Neural progenitor cell (in vitro differentiated cells): ENCODE data around the gene SERF1B. TPM values are rescaled to one million over a fixed set of nuclear protein-coding genes. Genes with fewer than 3 reads are reported as not detected.
"Not testable (repeated sequence)": the region's sequence is repeated elsewhere in the genome, so short reads cannot be mapped to it uniquely, and the experiment has no call there.

Source experiments
- DNase-seq: peaks from one replicate; pipeline ENCODE4 v3.0.0-alpha.2; 2016; ENCODE audit warnings: low spot score
- H2AFZ ChIP-seq: fragments of 200-600 bp; sonication (generic); replicated peaks from 2 replicates; pipeline ENCODE4 v1.6.1; 2016; ENCODE audit warnings: antibody characterized with exemption
- H3F3A ChIP-seq: fragments of 200-600 bp; sonication (generic); 2 replicates; pipeline ENCODE4 v1.6.1; 2016; ENCODE audit warnings: antibody characterized with exemption, low read depth
- H3K27ac ChIP-seq: fragments of 200-600 bp; sonication (generic); 2 replicates; pipeline ENCODE4 v1.5.1; 2016; ENCODE audit warnings: mild to moderate bottlenecking
- H3K27me3 ChIP-seq: fragments of 200-600 bp; sonication (generic); 2 replicates; pipeline ENCODE4 v1.6.1; 2016; ENCODE audit warnings: mild to moderate bottlenecking, moderate library complexity
- H3K36me3 ChIP-seq: fragments of 200-600 bp; sonication (generic); 2 replicates; pipeline ENCODE4 v1.5.1; 2016
- H3K4me1 ChIP-seq: fragments of 200-600 bp; sonication (generic); 2 replicates; pipeline ENCODE4 v1.6.1; 2016; ENCODE audit warnings: mixed run types
- H3K4me2 ChIP-seq: fragments of 200-600 bp; sonication (generic); 2 replicates; pipeline ENCODE4 v1.6.1; 2016
- H3K4me3 ChIP-seq: fragments of 200-600 bp; sonication (generic); 2 replicates; pipeline ENCODE4 v1.5.1; 2016
- H3K79me2 ChIP-seq: fragments of 200-600 bp; sonication (generic); 2 replicates; pipeline ENCODE4 v1.6.1; 2016; ENCODE audit warnings: low read depth
- H3K9ac ChIP-seq: fragments of 200-600 bp; sonication (generic); 2 replicates; pipeline ENCODE4 v1.6.1; 2016
- H3K9me3 ChIP-seq: fragments of 200-600 bp; sonication (generic); 2 replicates; pipeline ENCODE4 v1.5.1; 2016; ENCODE audit warnings: low read depth
- H4K20me1 ChIP-seq: fragments of 200-600 bp; sonication (generic); 2 replicates; pipeline ENCODE4 v1.6.1; 2016; ENCODE audit warnings: low read depth
- H3K27ac Mint-ChIP-seq: 3 replicates; pipeline ENCODE4 v1.8.0; 2021; ENCODE audit warnings: mixed read lengths
- H3K27me3 Mint-ChIP-seq: 2 replicates; pipeline ENCODE4 v1.8.0; 2022; ENCODE audit warnings: low read depth, mild to moderate bottlenecking, inconsistent platforms, moderate library complexity, mixed read lengths; ENCODE audit not compliant: insufficient read depth
- H3K36me3 Mint-ChIP-seq: 3 replicates; pipeline ENCODE4 v1.8.0; 2021; ENCODE audit warnings: mixed read lengths
- H3K4me1 Mint-ChIP-seq: 3 replicates; pipeline ENCODE4 v1.8.0; 2021; ENCODE audit warnings: mixed read lengths
- H3K4me3 Mint-ChIP-seq: 3 replicates; pipeline ENCODE4 v1.8.0; 2021; ENCODE audit warnings: mild to moderate bottlenecking, moderate library complexity, mixed read lengths
- H3K9me3 Mint-ChIP-seq: 3 replicates; pipeline ENCODE4 v1.8.0; 2020; ENCODE audit warnings: mixed read lengths
- total RNA-seq: library from RNA; depleted of rRNA; stranded (reverse); fragments of >200 nt; gene quantifications from 2 replicates; pipeline ENCODE4 v1.2.3, GENCODE V29; 2015; ENCODE audit warnings: low replicate concordance

Gene SERF1B
- total RNA-seq, result 42.4 and 48.6 TPM in 2 replicates

DNA sequence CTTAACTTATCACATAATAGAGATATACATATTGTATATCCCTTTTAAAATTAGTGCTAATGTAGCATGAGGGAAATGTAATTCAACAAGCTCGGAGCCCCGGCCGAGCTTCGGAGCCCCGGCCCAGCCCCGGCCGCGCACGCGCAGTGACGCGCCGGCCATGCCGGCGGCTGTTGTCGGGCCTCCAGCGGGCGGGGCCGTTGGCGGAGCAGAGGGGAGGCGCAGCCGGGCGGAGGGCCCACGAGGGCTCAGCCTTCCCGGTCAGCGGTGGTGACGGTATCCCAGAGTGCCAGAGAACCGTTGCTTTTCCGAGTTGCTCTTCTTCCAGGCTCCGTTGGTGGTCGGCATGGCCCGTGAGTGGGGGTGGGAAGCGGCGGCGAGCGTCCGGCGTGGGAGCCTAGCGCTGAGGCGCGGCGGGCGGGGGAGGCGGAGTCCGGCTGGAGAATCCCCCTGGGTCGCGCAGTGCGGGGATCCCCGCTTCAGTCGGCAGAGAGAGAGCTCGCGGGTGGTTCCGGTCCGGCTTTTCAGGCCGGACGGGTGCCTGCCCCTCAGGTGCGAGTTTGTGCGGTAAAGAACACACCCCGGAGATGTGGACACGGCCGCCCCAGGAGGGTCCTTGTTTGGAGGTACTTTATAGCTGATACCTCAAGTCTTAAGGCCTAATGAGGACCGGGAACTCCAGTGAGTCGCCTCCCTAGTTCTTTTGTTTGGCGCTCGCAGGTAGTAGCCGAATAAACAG is at the start of gene SERF1B:
TSS of gene SERF1B (plus strand) at position 146 of the 739 bp plus-strand sequence. CDS start at position 347, 201 bp downstream.
- H2AFZ ChIP-seq, DNase-seq, H3K27me3 ChIP-seq, H3K79me2 ChIP-seq, H3F3A ChIP-seq, H3K9ac ChIP-seq, H3K36me3 Mint-ChIP-seq, H3K9me3 ChIP-seq, H3K27ac ChIP-seq, H3K4me1 ChIP-seq, H3K4me3 ChIP-seq, H3K4me2 ChIP-seq, H3K4me3 Mint-ChIP-seq, H3K27ac Mint-ChIP-seq, H3K4me1 Mint-ChIP-seq, H3K9me3 Mint-ChIP-seq, H3K36me3 ChIP-seq, H3K27me3 Mint-ChIP-seq, H4K20me1 ChIP-seq: not testable (repeated sequence)

DNA sequence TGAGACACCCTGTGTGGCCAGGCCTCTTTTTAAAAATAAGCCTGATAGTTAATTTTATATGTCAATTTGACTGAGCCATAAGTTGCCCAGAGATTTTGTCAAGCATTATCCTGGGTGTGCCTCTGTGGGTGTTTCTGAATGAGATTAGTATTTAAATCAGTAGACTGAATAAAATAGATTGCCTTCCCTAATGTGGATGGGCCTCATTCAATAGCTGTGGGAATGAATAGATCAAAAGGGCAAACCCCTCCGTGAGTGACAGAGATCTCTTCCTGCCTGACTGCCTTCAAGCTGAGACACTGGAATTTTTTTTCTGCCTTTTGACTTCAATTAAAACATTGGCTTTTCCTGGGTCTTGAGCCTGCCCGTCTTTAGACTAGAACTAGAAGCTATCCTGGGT is 33.3 kb upstream of the SERF1B start:
- H3K27me3 Mint-ChIP-seq, H3K9ac ChIP-seq, H3K9me3 Mint-ChIP-seq, DNase-seq, H3K27ac Mint-ChIP-seq, H3K9me3 ChIP-seq, H3K4me1 Mint-ChIP-seq, H3K4me3 ChIP-seq, H3F3A ChIP-seq, H3K4me2 ChIP-seq, H3K36me3 ChIP-seq, H3K36me3 Mint-ChIP-seq, H3K4me1 ChIP-seq, H3K79me2 ChIP-seq, H3K27me3 ChIP-seq, H3K27ac ChIP-seq, H4K20me1 ChIP-seq, H3K4me3 Mint-ChIP-seq, H2AFZ ChIP-seq: not testable (repeated sequence)

DNA sequence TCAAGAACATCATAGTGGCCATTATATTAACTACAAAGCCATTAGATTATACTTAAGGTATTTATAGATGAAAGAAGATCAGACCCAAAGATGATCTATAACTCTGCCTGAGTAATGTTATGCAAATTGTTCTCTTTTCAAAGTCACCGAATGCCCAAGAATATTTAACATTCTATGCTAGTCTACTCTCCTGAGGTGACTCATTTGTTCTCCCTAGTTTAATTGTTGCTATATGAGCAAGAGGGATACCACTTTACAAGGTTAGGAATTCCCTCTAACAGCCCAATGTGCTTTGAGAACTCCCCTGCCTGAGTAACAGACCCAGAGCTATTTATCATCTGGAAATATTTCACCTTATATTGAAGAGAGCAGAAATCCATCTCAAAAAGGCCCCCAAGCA is 29.5 kb upstream of the SERF1B start:
- not testable (repeated sequence) for H3K27ac ChIP-seq, H3K4me1 ChIP-seq, H2AFZ ChIP-seq, H3K9me3 ChIP-seq, H3K9ac ChIP-seq, DNase-seq, H3K4me3 Mint-ChIP-seq, H3K4me3 ChIP-seq, H4K20me1 ChIP-seq, H3K9me3 Mint-ChIP-seq, H3K4me2 ChIP-seq, H3K4me1 Mint-ChIP-seq, H3K79me2 ChIP-seq, H3K27me3 ChIP-seq, H3K27ac Mint-ChIP-seq, H3K36me3 ChIP-seq, H3K36me3 Mint-ChIP-seq, H3F3A ChIP-seq, H3K27me3 Mint-ChIP-seq

DNA sequence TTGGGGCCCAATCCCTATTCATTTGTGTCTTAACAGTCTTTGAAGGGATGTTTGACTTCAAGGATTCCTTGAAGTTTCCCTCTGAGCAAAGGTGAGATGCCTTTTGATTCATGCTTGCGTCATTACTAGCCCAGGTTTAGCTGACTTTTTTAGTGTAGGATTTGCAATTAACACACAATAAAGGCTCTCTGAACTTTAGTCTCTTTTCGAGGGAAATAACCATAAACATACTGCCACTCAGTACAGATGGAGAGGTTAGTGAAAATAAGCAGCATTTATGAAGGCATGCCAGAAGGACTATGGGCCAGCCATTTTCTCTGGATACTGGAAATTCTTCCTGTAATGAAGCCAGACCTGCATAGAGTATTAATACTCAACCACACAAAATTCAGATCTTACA is 4.4 kb upstream of the SERF1B start:
- H3K4me1 Mint-ChIP-seq, H3K36me3 Mint-ChIP-seq, H3K9me3 Mint-ChIP-seq, H3K4me3 ChIP-seq, H3K4me3 Mint-ChIP-seq, H3K9me3 ChIP-seq, H3K79me2 ChIP-seq, H3K36me3 ChIP-seq, H3K27me3 ChIP-seq, H3K27me3 Mint-ChIP-seq, H3K4me1 ChIP-seq, H3K27ac Mint-ChIP-seq, H2AFZ ChIP-seq, DNase-seq, H3F3A ChIP-seq, H3K27ac ChIP-seq, H3K4me2 ChIP-seq, H4K20me1 ChIP-seq, H3K9ac ChIP-seq: not testable (repeated sequence)

DNA sequence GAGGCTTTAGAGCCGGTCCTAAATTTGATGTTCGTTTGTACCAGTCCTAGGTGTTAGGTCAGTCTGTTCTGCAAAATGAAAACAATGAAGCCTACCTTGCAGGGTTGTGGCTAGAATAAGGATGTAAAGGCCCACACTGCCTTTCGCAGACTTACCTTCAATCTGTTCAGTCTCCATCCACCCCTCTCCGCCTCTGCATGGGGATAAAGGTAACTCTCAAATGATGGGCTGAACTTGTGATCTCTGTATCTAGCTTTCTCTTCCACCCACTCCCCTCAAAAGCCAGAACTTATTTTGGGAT is 744 bp downstream of the SERF1B start:
- not testable (repeated sequence) for H3K9ac ChIP-seq, H3K9me3 Mint-ChIP-seq

DNA sequence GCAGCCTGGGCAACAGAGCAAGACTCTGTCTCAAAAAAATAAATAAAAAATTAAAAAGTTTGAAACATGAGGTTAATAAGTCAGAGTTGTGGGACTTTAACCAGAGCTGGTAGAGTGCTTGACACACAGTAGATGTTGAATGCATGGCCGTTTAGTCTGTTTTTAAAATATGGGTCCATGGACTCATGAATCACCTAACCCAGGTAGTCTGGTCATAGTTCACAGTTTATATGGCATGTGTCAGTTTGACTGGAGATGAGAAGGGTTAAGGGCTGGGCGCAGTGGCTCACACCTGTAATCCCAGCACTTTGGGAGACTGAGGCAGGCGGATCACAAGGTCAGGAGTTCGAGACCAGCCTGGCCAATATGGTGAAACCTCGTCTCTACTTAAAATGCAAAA is 6.2 kb downstream of the SERF1B start:
- DNase-seq, H3K9ac ChIP-seq, H3K27me3 Mint-ChIP-seq, H3K36me3 Mint-ChIP-seq, H3K9me3 ChIP-seq, H3K27ac Mint-ChIP-seq, H3K27ac ChIP-seq, H3K9me3 Mint-ChIP-seq, H3K4me3 ChIP-seq, H3K4me2 ChIP-seq, H3K27me3 ChIP-seq, H3K4me1 ChIP-seq, H3F3A ChIP-seq, H2AFZ ChIP-seq, H3K4me1 Mint-ChIP-seq, H4K20me1 ChIP-seq, H3K4me3 Mint-ChIP-seq, H3K79me2 ChIP-seq, H3K36me3 ChIP-seq: not testable (repeated sequence)

More for the DNA sequence above, 744 bp downstream of the SERF1B start:
- not testable (repeated sequence) for H3K27ac Mint-ChIP-seq, H3K4me1 ChIP-seq, H3K4me3 ChIP-seq, H3K4me1 Mint-ChIP-seq, H3K27me3 ChIP-seq, H4K20me1 ChIP-seq, H3K4me3 Mint-ChIP-seq, H2AFZ ChIP-seq, H3K9me3 ChIP-seq, H3K79me2 ChIP-seq, H3K36me3 ChIP-seq, H3K4me2 ChIP-seq, H3K27me3 Mint-ChIP-seq, H3F3A ChIP-seq, H3K27ac ChIP-seq, H3K36me3 Mint-ChIP-seq, DNase-seq

DNA sequence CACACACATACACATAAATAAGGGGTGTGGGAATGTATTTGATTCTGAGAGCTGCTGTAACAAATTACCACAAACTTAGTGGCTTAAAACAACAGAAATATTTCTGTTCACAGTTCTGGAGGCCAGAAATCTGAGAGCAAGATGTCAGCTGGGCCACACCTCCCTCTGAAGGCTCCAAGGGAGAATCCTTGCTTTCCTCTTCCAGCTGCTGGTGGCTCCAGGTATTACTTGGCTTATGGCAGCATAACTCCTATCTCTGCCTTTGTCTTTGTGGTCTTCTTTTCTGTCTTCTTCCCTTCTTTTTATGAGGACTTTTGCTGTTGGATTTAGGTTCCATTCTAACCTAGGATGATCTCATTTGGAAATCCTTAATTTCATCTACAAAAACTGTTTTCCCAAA is 16.4 kb downstream of the SERF1B start:
- H3K9me3 ChIP-seq, H3K36me3 ChIP-seq, DNase-seq, H2AFZ ChIP-seq, H3K9me3 Mint-ChIP-seq, H3K36me3 Mint-ChIP-seq, H3K4me3 Mint-ChIP-seq, H3K4me1 ChIP-seq, H3K4me1 Mint-ChIP-seq, H3K4me2 ChIP-seq, H3K27me3 Mint-ChIP-seq, H3K9ac ChIP-seq, H3F3A ChIP-seq, H3K27me3 ChIP-seq, H3K79me2 ChIP-seq, H3K27ac ChIP-seq, H3K27ac Mint-ChIP-seq, H3K4me3 ChIP-seq, H4K20me1 ChIP-seq: not testable (repeated sequence)

DNA sequence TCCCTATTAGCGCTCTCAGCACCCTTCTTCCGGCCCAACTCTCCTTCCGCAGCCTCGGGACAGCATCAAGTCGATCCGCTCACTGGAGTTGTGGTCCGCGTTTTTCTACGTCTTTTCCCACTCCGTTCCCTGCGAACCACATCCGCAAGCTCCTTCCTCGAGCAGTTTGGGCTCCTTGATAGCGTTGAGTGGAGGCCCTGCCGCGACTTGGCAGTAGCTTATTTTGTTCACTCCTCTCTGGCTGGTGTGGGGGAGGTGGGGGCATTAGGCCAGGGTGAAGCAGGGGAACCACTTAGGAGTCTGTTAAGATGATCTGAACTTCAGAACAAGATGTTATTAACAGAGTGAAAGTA is 24.7 kb downstream of the SERF1B start:
- not testable (repeated sequence) for H3K4me1 Mint-ChIP-seq, H3K36me3 Mint-ChIP-seq, H4K20me1 ChIP-seq, H3K4me3 ChIP-seq, H3K4me1 ChIP-seq, H3K9me3 Mint-ChIP-seq, H3K4me2 ChIP-seq, H3K27ac Mint-ChIP-seq, H3K9me3 ChIP-seq, H3K9ac ChIP-seq, H3K79me2 ChIP-seq, H2AFZ ChIP-seq, H3K4me3 Mint-ChIP-seq, DNase-seq, H3K27ac ChIP-seq, H3K27me3 ChIP-seq, H3K36me3 ChIP-seq, H3K27me3 Mint-ChIP-seq, H3F3A ChIP-seq
